CD4-positive, alpha-beta T cell treated with Interleukin-15 for 4 hours (primary cell): ENCODE results near the gene CELA3A.
A peak's percentile ranks its signal among the peaks of the same experiment; 100 is the strongest.
"Not testable (repeated sequence)": the region's sequence is repeated elsewhere in the genome, so short reads cannot be mapped to it uniquely, and the experiment has no call there.

Experiments
- DNase-seq: peaks from one replicate; pipeline ENCODE4 v3.0.0-alpha.2; 2020; ENCODE audit warnings: low spot score

CELA3A gene

DNA sequence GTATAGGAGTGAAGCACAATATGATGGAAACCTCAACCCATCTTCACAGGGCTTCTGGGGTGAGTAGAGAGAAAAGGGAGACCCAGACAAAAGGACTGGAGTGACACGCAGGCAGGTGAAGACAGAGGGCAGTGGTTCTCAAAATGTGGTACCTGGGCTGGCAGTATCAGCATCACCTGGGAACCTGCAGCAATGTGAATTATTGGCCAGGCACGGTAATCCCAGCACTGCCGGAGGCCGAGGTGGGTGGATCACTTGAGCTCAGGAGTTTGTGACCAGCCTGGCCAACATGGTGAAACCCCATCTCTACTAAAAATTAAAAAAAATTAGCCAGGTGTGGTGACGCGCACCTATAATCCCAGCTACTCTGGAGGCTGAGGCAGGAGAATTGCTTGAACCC is 19.3 kb upstream of the CELA3A start:
- DNase-seq: not testable (repeated sequence)

DNA sequence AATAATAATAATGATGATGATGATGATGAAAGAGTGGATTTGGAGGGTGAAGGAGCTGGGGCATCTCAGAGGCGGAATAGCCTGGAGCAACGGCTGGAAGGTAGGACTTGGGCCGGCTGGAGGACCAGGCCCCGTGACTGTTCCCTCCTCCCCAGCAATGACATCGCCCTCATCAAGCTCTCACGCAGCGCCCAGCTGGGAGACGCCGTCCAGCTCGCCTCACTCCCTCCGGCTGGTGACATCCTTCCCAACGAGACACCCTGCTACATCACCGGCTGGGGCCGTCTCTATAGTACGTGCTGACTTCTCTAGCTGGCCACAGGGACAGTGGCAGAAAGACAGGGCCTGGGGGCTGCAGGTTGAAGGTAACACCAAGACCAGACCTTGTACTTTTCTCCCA is 17.9 kb upstream of the CELA3A start:
- DNase-seq: not testable (repeated sequence)

DNA sequence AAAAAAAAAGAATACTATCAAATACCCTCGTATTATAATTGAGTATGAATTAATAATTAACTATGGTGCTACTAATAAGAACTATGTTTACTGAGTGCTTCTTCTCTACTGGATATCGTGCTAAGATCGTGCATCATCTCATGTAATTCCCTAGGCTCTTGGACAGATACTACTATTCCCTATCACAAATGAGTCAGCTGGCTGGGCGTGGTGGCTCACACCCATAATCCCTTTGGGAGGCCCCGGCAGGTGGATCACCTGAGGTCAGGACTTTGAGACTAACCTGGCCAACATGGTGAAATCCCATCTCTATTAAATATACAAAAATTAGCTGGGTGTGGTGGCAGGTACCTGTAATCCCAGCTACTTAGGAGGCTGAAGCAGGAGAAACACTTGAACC is 15.6 kb upstream of the CELA3A start:
- DNase-seq: not testable (repeated sequence)

DNA sequence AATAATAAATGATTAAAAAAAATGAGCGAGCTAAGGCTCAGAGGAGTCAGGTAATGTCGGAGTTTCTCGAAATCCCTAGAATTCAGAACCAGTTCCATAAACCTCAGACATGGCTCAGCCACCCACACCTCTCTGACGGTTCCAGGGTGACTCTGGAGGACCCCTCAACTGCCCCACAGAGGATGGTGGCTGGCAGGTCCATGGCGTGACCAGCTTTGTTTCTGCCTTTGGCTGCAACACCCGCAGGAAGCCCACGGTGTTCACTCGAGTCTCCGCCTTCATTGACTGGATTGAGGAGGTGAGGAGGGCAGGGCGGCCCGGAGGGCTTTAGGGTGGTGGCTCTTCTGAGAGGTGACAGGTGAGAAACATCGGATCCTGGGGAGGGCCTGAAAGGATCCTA is 15.1 kb upstream of the CELA3A start:
- DNase-seq: not testable (repeated sequence)

DNA sequence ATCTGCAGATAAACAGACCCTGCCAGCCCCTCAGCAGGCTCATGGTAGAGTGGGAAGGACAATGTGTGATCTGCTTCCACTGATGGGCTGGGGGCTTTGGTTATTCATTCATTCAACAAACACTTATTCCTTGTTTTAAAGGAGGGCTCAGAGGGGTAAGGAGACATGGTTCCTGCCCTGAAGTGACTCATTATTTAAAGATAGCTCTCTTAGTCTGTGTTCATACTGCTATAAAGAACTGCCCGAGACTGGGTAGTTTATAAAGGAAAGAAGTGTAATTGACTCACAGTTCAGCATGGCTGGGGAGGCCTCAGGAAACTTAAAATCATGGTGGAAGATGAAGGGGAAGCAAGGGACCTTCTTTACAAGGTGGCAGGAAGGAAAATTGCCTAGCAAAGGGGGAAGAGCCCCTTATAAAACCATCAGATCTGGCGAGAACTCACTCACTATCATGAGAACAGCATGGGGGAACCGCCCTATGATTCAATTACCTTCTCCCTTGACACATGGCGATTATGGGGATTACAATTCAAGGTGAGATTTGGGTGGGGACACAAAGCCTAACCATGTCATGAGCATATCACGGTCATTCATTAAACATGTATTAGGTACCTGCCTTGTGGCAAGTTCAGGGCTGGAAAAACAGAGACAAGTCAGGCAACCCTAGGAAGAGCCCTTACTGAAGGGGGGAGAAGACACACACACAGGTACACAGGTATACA is 11.6 kb upstream of the CELA3A start:
- not testable (repeated sequence) for DNase-seq

DNA sequence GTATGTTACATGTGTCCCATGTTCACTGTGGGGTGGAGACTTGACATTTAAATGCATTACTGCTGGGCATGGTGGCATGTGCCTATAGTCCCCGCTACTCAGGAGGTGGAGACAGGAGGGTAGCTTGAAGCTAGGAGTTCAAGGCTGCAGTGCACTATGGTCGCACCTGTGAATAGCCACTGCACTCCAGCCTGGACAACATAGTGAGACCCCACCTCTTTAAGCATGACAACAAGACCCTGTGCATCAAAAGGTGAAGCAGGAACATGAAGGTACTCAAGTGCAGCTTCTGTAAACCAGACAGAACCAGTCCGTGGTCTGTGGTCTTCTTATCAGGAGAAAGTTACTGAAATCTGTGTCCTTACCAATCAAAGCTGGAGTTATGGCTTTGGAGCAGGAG is 9.3 kb upstream of the CELA3A start:
- not testable (repeated sequence) for DNase-seq

DNA sequence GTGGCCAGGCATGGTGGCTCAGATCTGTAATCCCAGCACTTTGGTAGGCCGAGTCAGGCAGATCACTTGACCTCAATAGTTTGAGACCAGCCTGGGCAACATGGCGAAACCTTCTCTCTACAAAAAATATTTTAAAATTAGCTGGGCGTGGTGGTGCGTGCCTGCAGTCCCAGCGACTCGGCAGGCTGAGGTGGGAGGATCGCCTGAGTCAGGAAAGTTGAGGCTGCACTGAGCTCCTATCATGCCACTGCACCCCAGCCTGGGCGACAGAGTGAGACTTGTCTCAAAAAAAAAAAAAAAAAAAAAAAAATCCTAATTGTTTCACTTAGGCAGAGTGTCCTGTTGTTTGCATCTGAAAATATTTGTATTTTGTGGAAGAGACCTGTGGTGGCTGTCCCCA is 6.7 kb upstream of the CELA3A start:
- not testable (repeated sequence) for DNase-seq

DNA sequence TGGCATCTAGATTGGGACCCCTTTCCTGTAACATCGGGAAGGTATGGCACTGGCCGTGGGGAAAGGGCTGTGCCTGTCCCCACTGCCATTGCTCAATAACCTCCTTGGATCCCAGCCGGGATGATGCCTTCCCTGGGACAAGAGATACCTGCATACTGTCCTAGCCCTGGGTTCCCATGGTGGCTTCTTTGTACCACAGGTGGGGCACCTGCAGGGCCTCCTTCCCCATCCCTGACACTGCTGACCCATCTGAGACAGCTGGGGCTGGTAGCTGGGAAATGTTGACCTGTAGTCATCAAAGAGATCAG is 4.8 kb upstream of the CELA3A start:
- DNase-seq: not testable (repeated sequence)

DNA sequence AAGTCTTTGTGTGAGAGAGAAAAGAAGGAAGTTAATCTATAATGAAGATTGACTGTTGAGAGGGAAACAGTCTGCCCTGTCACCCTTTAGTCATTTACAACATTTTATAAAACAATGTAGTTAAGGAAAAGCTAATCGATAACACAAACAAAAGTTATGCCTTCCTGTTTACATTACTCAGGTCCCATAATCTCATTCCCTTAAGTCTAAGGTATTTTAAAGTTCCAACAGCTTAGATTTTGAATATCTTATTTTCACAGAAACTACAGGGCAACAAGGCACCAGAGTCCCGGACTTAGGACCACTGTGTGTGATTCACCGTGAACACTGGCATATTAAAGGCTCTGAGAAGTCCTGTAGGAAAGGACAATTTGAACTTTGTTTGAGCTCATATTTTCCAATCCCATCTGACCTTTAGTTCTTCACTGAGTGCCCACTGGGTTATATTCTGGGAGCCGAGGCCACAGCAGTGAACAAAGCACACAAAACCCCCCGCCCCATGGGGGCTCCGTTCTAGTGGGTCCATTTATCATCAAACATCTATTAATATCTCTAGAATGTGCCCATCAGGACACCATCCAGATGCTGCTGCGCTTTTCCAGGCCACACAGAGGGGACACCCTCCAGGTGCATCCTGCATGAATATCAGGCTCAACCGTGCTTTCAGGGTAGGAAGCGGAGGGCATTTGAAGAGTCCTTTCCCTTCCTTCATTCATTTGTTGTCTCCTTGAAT is 3.4 kb upstream of the CELA3A start:
- not testable (repeated sequence) for DNase-seq

DNA sequence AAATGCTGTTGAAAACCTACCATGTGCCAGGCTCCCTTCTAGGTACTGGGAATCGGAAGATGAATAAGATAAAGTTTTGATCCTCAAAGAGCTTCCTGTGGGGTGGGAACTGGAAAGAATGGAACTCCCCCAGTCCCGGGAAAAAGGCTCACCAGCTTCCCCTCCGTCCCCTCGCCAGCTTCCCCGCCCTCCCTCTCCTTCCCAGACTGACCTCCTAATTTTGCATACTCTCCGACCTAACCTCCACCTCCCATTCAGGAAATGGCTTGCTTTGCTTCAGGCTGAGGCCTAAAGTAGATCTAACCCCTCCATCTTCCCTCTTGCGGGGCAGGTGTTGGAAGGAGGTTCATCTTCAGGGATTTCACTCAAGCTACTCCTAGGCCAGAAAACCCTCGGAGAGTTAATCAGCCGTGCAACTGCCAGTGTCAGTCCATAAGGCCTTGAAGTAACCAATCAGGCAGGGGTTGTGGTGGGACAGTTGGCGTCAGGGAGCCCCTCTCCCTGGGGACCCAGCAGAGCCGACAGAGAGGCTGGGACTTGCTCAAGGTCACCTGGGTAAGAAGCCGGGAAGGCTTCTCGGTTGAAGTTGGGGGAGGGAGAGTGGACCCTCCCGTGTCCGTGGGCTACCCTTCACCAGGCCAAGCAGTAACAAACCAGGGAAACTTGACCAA is 2.7 kb upstream of the CELA3A start:
- not testable (repeated sequence) for DNase-seq

DNA sequence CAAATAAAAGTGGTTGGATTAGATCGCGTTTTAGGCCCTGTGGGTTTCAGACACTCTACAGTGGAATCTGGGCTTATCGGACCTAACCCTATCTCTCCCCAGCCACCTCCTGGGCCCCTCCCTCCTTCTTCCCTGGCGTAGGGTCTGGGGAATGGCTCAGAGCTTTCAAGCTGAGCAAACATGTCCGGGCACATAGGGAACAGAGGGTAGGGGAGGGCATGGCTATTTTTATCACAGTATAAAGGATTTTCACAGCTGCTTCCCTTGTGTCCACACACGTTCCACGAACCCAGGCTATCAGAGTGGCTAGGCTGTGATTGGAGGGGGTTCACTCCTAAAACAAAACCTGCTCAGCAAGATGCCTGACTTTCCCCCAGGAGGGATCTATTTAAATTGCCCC is 1.8 kb upstream of the CELA3A start:
- not testable (repeated sequence) for DNase-seq

DNA sequence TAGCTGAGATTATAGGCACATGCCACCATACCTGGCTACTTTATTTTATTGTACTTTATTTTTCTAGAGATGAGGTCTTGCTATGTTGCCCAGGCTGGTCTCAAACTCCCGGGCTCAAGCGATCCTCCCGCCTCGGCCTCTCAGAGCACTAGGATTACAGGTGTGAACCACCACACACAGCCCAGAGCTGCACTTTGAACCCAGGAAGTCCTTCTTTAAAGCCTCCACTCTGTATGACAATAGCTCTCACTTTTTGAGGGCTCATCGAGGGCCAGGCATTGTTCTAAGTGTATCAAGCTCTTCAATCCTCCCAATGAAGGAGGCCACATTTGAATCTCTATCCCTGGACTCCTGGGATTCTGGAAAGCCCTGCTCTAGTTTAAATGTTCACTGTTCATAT is 1.0 kb downstream of the CELA3A start:
- DNase-seq: not testable (repeated sequence)

DNA sequence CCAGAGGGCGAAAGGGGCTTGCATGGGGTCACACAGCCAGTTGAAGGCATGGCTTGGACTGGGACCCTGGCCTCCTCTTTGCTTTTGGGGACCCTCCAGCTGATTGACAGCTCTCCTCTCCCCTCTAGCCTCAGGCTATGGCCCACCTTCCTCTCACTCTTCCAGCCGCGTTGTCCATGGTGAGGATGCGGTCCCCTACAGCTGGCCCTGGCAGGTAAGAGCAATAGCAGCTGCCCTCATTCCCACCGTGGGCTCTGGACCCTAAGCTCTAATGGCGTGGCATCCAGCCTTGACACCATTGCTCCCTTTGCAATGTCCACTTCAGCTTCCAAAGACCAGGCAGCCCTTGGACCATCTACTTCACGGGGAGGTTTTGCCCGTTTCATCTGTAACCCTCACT is 1.4 kb downstream of the CELA3A start:
- not testable (repeated sequence) for DNase-seq

DNA sequence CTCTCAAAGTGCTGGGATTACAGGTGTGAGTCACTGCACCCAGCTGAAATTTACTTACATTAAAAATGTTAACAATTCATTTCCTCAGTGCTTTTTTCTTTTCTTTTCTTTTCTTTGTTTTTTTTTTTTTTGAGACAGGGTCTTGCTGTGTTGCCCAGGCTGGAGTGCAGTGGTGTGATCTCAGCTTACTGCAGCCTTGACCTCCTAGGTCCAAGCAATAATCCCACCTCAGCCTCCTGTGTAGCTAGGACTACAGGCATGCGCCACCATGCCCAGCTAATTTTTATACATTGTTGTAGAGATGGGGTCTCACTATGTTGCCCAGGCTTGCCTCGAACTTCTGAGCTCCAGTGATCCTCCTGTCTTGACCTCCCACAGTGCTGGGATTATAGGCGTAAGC is 2.5 kb downstream of the CELA3A start:
- DNase-seq: not testable (repeated sequence)

DNA sequence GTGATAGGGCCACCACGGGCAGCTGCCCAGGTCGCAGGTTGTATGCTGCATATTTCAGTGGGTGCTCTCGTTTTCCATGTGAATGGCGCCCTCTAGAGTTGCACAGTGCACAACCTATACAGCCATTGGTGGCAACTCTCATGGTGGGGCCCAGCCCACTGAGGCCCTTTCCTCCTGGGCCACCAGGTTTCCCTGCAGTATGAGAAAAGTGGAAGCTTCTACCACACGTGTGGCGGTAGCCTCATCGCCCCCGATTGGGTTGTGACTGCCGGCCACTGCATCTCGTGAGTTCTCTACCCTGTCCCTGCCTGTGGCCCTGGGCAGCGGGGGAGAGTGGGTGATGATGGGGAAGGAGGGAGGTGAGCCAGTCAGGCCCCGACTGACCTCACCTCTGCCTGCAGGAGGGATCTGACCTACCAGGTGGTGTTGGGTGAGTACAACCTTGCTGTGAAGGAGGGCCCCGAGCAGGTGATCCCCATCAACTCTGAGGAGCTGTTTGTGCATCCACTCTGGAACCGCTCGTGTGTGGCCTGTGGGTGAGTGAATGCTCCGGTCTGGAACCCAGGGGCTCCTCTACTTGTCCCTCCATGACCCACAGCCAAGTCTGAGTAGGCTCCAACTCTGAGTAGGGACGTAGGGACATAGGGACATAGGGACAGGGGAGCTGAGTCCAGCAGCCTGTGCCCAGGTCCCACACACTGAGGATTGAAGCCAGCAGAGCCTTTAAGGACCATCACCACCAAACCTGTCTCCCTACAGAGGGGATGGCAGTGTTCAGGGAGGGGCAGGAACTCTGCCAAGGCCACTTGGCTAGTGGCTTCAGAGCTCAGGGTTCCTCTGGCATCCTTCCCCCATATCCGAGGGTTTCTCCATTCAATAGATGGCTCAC is 4.0 kb downstream of the CELA3A start:
- DNase-seq: peak; percentile 18

DNA sequence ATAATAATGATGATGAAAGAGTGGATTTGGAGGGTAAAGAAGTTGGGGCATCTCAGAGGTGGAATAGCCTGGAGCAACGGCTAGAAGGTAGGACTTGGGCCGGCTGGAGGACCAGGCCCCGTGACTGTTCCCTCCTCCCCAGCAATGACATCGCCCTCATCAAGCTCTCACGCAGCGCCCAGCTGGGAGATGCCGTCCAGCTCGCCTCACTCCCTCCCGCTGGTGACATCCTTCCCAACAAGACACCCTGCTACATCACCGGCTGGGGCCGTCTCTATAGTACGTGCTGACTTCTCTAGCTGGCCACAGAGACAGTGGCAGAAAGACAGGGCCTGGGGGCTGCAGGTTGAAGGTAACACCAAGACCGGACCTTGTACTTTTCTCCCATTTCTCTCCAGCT is 5.3 kb downstream of the CELA3A start:
- DNase-seq: not testable (repeated sequence)

DNA sequence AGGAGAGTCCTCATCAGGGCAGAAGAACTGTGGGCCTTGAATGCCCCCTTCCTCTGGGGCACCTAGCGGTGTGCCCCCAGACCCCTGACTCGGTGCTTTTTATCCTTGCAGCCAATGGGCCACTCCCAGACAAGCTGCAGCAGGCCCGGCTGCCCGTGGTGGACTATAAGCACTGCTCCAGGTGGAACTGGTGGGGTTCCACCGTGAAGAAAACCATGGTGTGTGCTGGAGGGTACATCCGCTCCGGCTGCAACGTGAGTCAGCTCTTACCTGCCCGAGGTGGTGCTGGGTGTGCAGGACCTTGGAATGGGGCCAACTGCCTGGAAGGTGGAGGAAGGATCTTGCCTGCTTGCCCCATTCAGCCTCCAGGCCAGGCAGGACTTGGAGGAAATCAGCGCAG is 5.8 kb downstream of the CELA3A start:
- not testable (repeated sequence) for DNase-seq

DNA sequence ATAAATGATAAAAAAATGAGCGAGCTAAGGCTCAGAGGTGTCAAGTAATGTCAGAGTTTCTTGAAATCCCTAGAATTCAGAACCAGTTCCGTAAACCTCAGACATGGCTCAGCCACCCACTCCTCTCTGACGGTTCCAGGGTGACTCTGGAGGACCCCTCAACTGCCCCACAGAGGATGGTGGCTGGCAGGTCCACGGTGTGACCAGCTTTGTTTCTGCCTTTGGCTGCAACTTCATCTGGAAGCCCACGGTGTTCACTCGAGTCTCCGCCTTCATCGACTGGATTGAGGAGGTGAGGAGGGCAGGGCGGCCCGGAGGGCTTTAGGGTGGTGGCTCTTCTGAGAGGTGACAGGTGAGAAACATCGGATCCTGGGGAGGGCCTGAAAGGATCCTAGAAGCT is 8.1 kb downstream of the CELA3A start:
- not testable (repeated sequence) for DNase-seq

DNA sequence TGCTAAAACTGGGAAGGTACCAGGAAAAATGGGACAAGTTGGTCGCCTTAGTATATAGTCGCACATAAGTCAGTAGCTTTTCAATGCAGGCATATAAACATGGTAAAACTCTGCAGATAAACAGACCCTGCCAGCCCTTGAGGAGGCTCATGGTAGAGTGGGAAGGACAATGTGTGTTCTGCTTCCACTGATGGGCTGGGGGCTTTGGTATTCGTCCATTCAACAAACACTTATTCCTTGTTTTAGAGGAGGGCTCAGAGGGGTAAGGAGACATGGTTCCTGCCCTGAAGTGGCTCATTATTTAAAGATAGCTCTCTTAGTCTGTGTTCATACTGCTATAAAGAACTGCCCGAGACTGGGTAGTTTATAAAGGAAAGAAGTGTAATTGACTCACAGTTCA is 11.3 kb downstream of the CELA3A start:
- DNase-seq: not testable (repeated sequence)

DNA sequence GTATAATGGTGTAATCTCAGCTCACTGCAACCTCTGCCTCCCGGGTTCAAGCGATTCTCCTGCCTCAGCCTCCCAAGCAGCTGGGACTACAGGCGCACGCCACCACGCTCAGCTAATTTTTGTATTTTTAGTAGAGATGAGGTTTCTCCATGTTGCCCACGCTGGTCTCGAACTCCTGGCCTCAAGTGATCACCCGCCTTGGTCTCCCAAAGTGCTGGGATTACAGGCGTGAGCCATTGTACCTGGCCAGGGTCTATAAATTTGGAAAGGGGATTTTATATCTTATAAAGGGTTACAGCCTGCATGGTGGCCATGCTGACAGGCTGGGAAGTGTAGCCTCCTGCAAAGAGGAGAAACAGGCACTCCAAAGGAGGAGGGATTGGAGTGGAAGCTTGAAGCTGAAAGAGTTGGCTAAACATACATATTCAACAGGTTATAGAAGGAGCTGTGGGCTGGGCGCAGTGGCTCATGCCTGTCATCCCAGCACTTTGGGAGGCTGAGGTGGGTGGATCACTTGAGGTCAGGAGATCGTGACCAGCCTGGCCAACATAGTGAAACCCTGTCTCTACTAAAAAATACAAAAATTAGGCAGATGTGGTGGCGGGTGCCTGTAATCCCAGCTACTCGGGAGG is 13.2 kb downstream of the CELA3A start:
- not testable (repeated sequence) for DNase-seq
